Neural progenitor cell (in vitro differentiated cells): ENCODE data around the gene CTDSP2.

ENCODE experiments used
- EZH2 ChIP-seq: fragments of 200-600 bp; sonication (generic); IDR thresholded peaks from 2 replicates; pipeline ENCODE4 v1.6.1; 2017; ENCODE audit warnings: antibody characterized with exemption, mild to moderate bottlenecking, moderate library complexity
- EZH2phosphoT487 ChIP-seq: fragments of 200-600 bp; sonication (generic); IDR thresholded peaks from 2 replicates; pipeline ENCODE4 v1.6.1; 2017; ENCODE audit warnings: antibody characterized with exemption
- TF ChIP-seq, protein P1 (sequence below): fragments of 200-600 bp; sonication (generic); IDR thresholded peaks from 2 replicates; pipeline ENCODE4 v1.5.1; 2017; ENCODE audit warnings: antibody characterized with exemption, mild to moderate bottlenecking

DNA sequence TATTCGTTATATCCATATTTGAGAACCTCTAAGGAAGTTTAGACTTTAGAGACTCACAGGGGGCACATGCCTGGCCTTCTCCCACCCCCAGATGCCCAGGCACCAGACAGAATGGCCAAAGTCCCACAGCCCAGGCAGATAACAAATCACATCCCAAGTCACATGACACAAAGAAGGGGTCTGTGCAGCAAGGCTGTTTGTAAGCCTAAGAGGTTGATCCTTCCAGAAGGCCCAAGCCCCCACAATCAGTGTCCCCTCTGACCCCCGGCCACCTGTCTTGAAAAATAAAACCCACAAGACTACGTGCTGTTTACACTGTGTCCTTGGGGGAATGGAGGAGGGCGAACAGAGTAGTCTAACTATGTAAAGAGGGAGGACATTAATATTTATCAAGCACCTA lies 5.1 kb downstream of the CTDSP2 start:
- TF ChIP-seq, protein P1, sequence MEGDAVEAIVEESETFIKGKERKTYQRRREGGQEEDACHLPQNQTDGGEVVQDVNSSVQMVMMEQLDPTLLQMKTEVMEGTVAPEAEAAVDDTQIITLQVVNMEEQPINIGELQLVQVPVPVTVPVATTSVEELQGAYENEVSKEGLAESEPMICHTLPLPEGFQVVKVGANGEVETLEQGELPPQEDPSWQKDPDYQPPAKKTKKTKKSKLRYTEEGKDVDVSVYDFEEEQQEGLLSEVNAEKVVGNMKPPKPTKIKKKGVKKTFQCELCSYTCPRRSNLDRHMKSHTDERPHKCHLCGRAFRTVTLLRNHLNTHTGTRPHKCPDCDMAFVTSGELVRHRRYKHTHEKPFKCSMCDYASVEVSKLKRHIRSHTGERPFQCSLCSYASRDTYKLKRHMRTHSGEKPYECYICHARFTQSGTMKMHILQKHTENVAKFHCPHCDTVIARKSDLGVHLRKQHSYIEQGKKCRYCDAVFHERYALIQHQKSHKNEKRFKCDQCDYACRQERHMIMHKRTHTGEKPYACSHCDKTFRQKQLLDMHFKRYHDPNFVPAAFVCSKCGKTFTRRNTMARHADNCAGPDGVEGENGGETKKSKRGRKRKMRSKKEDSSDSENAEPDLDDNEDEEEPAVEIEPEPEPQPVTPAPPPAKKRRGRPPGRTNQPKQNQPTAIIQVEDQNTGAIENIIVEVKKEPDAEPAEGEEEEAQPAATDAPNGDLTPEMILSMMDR = no peak
- TF ChIP-seq EZH2phosphoT487 = no peak
- TF ChIP-seq EZH2 = no peak
